ENCODE measurements around the gene SERPINA1. TPM values are rescaled to one million over a fixed set of nuclear protein-coding genes. Genes with fewer than 3 reads are reported as not detected.
"Not testable (repeated sequence)": the region's sequence is repeated elsewhere in the genome, so short reads cannot be mapped to it uniquely, and the experiment has no call there.

SERPINA1 gene
- total RNA-seq, 1 experiment from 2014 or later, result not detected

- Histone ChIP-seq H3K4ac (ENCODE audit: low read depth, low read length) (no peak overlapping the region), H2AFZ (ENCODE audit: low read length) (no peak overlapping the region), H2BK12ac (ENCODE audit: insufficient read length, low read depth, low read length) (no peak overlapping the region), H4K8ac (replicated peaks; ENCODE audit: insufficient read length, low read depth, low read length) (no peak overlapping the region), H3K23me2 (ENCODE audit: insufficient read length, low read depth, low read length, poor library complexity, severe bottlenecking) (no peaks in the 10 kb centered on the region), H3K4me2 (ENCODE audit: insufficient read depth, insufficient read length, low read length) (no peak overlapping the region), H2BK20ac (ENCODE audit: low read depth, low read length, poor library complexity, severe bottlenecking) (no peak overlapping the region), H2BK120ac (ENCODE audit: low read depth, low read length, poor library complexity, severe bottlenecking) (no peak overlapping the region), H2AK5ac (ENCODE audit: insufficient read length, low read length) (no peak overlapping the region), H2BK15ac (ENCODE audit: low read depth, low read length) (no peak overlapping the region), H3K27ac (ENCODE audit: insufficient read length, low read depth, low read length) (no peak overlapping the region), H4K20me1 (ENCODE audit: control insufficient read depth, insufficient read depth, insufficient read length) (no peaks in the 10 kb centered on the region), H4K5ac (ENCODE audit: insufficient read length, low read depth, low read length) (no peak overlapping the region), H2BK5ac (ENCODE audit: insufficient read length, low read length) (no peak overlapping the region), H3K79me1 (ENCODE audit: insufficient read depth, low read depth, low read length, poor library complexity, severe bottlenecking) (no peaks in the 10 kb centered on the region), H3T11ph (ENCODE audit: low read length) (no peak overlapping the region), H3K14ac (ENCODE audit: insufficient read depth, low read length) (no peak overlapping the region), H3K18ac (ENCODE audit: insufficient read length, low read depth, low read length) (no peak overlapping the region), H3K27me3 (ENCODE audit: insufficient read depth, low read length) (no peaks in the 10 kb centered on the region), H3K9ac (ENCODE audit: extremely low read depth, insufficient read length, low read length) (no peak overlapping the region), H3K56ac (ENCODE audit: insufficient read length, low read depth, low read length) (no peak overlapping the region), H3K23ac (ENCODE audit: insufficient read length, low read depth, low read length) (no peak overlapping the region), H3K4me1 (ENCODE audit: insufficient read depth, low read length) (no peaks in the 10 kb centered on the region; the same call in 1 of the 2 replicates), H3K79me2 (ENCODE audit: insufficient read depth, low read length) (no peaks in the 10 kb centered on the region), H3K9me3 (ENCODE audit: control insufficient read depth, low read depth, low read length) (no peaks in the 10 kb centered on the region), H4K91ac (ENCODE audit: insufficient read length, low read depth, low read length) (no peak overlapping the region)
- H3K27ac Mint-ChIP-seq, result no peak overlapping the region; a peak in 1 of 7 replicates
- DNase-seq, result no peak
- no peak for TF ChIP-seq CTCF (conservative IDR thresholded peaks at IDR 0.05)
- peaks cover 0 to 4% (median 0%) of the 10 kb centered on the region in 3 experiments; a peak in 1 of 7 replicates for H3K36me3 Mint-ChIP-seq (ENCODE audit: insufficient read depth in 1 of 3, low read depth in 3 of 3)
- no peaks in the 10 kb centered on the region; a peak in 2 of 5 replicates for H3K9me3 Mint-ChIP-seq
- no peak overlapping the region for H3K4me3 Mint-ChIP-seq
- H3K4me1 Mint-ChIP-seq, result peaks cover 12% of the 10 kb centered on the region in 2 experiments
- WGBS (ENCODE audit: extremely low coverage, insufficient read length, low lambda C conversion rate), result no CpG with 5 or more reads among the region's 3 CpGs
- peaks cover 2% of the 10 kb centered on the region for H3K27me3 Mint-ChIP-seq (ENCODE audit: low read depth)
Observed at GRCh38 chr14:94354638-94355185, 33.7 kb downstream of the SERPINA1 start.

DNA sequence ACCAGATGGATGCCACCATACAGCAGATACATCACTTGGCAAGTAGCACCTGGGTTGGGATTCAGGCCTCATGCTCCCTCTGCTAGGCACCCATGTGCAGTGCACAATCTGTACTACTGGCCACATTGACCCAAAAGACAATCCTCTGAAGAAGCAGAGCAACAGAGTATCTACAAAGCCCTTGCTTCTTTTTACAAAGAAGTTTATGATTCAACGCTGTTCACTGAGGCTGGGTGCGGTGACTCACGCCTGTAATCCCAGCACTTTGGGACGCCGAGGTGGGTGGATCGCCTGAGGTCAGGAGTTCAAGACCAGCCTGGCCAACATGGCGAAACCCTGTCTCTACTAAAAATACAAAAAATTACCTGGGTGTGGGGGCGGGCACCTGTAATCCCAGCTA lies 34.2 kb downstream of the SERPINA1 start:
- H3K23me2 ChIP-seq (ENCODE audit: insufficient read length, low read depth, low read length, poor library complexity, severe bottlenecking); H3K27me3 Mint-ChIP-seq (ENCODE audit: low read depth); H3K9ac ChIP-seq (ENCODE audit: extremely low read depth, insufficient read length, low read length); H2AK5ac ChIP-seq (ENCODE audit: insufficient read length, low read length); H4K5ac ChIP-seq (ENCODE audit: insufficient read length, low read depth, low read length); H3K4me2 ChIP-seq (ENCODE audit: insufficient read depth, insufficient read length, low read length); H3K27ac Mint-ChIP-seq; H3K56ac ChIP-seq (ENCODE audit: insufficient read length, low read depth, low read length); H3K14ac ChIP-seq (ENCODE audit: insufficient read depth, low read length); H3K79me1 ChIP-seq (ENCODE audit: insufficient read depth, low read depth, low read length, poor library complexity, severe bottlenecking); H3K4me1 ChIP-seq (ENCODE audit: insufficient read depth, low read length); H3K36me3 Mint-ChIP-seq (ENCODE audit: insufficient read depth in 1 of 3, low read depth in 3 of 3); H3K23ac ChIP-seq (ENCODE audit: insufficient read length, low read depth, low read length); H4K8ac ChIP-seq (replicated peaks; ENCODE audit: insufficient read length, low read depth, low read length); H4K20me1 ChIP-seq (ENCODE audit: control insufficient read depth, insufficient read depth, insufficient read length); H2BK15ac ChIP-seq (ENCODE audit: low read depth, low read length); H3T11ph ChIP-seq (ENCODE audit: low read length); H4K91ac ChIP-seq (ENCODE audit: insufficient read length, low read depth, low read length); H2BK5ac ChIP-seq (ENCODE audit: insufficient read length, low read length); H3K9me3 Mint-ChIP-seq; H2BK12ac ChIP-seq (ENCODE audit: insufficient read length, low read depth, low read length); H3K27me3 ChIP-seq (ENCODE audit: insufficient read depth, low read length); H3K79me2 ChIP-seq (ENCODE audit: insufficient read depth, low read length); H3K27ac ChIP-seq (ENCODE audit: insufficient read length, low read depth, low read length); H3K18ac ChIP-seq (ENCODE audit: insufficient read length, low read depth, low read length); H3K9me3 ChIP-seq (ENCODE audit: control insufficient read depth, low read depth, low read length); H2AFZ ChIP-seq (ENCODE audit: low read length); H3K4me3 Mint-ChIP-seq; H3K4ac ChIP-seq (ENCODE audit: low read depth, low read length); H2BK120ac ChIP-seq (ENCODE audit: low read depth, low read length, poor library complexity, severe bottlenecking); H2BK20ac ChIP-seq (ENCODE audit: low read depth, low read length, poor library complexity, severe bottlenecking): not testable (repeated sequence)
- H3K4me1 Mint-ChIP-seq, result peaks cover 12% of the 10 kb centered on the region in 2 experiments
- DNase-seq, result peak; percentile 7
- no CpG with 5 or more reads among the region's 8 CpGs for WGBS (ENCODE audit: extremely low coverage, insufficient read length, low lambda C conversion rate)

Measured in H9 (cell line).